Loucy (cell line): ENCODE measurements around the gene SRRD.

Experiments
- EZH2phosphoT487 ChIP-seq: fragments of 200-600 bp; IDR thresholded peaks from 2 replicates; pipeline ENCODE4 v1.6.1; 2018; ENCODE audit warnings: antibody characterized with exemption, mild to moderate bottlenecking, moderate library complexity, borderline replicate concordance
- TF ChIP-seq, protein P1 (sequence below): fragments of 200-600 bp; sonication (generic); conservative IDR thresholded peaks from 2 replicates; pipeline ENCODE4 v1.5.1; 2014; ENCODE audit warnings: mild to moderate bottlenecking, antibody characterized with exemption, low read length

- TF ChIP-seq, protein P1, sequence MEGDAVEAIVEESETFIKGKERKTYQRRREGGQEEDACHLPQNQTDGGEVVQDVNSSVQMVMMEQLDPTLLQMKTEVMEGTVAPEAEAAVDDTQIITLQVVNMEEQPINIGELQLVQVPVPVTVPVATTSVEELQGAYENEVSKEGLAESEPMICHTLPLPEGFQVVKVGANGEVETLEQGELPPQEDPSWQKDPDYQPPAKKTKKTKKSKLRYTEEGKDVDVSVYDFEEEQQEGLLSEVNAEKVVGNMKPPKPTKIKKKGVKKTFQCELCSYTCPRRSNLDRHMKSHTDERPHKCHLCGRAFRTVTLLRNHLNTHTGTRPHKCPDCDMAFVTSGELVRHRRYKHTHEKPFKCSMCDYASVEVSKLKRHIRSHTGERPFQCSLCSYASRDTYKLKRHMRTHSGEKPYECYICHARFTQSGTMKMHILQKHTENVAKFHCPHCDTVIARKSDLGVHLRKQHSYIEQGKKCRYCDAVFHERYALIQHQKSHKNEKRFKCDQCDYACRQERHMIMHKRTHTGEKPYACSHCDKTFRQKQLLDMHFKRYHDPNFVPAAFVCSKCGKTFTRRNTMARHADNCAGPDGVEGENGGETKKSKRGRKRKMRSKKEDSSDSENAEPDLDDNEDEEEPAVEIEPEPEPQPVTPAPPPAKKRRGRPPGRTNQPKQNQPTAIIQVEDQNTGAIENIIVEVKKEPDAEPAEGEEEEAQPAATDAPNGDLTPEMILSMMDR: no peak
- TF ChIP-seq EZH2phosphoT487: no peak
Measured at GRCh38 chr22:26466196-26466595, 17.5 kb upstream of the SRRD start.
